ENCODE data around the gene CPPED1.

The CPPED1 gene

DNA sequence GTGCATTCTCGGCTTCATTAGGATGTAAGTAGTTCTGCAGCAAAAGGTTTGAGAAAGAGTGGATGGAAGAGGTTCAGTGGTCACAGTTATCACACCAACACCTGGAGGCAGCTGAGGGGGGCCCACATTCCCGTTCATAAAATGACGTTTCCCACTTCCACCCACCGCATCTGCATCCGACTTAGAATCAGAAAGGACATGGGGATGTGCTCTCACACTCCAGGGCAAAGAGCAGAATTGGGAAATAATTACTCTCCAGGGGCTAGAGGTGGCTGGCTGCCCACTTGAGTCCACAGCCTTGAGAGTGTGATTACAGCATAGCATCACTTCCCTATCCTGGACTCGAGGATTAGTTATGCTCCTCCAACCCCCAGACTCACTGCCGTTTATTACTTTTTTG, 122.0 kb downstream of the CPPED1 start:
- H3K27me3 ChIP-seq (ENCODE audit: control insufficient read depth, low read length), result no peaks in the 10 kb centered on the region
- H4K20me1 ChIP-seq (ENCODE audit: control insufficient read depth, insufficient read depth, low read depth, low read length), result no peaks in the 10 kb centered on the region
- no peak overlapping the region for H3K4me3 ChIP-seq (ENCODE audit: low read length)
- peaks cover 10% of the 10 kb centered on the region for H3K4me1 ChIP-seq (ENCODE audit: control insufficient read depth, low read length)
- TF ChIP-seq CTCF (IDR thresholded peaks at IDR 0.05; ENCODE audit: low read depth, low read length, poor library complexity, severe bottlenecking), result no peak
- TF ChIP-seq EZH2phosphoT487 (IDR thresholded peaks at IDR 0.05; ENCODE audit: borderline replicate concordance, low read length), result no peak
- no peaks in the 10 kb centered on the region for H3K79me2 ChIP-seq (ENCODE audit: control insufficient read depth, low read length)
- H3K36me3 ChIP-seq (ENCODE audit: control insufficient read depth, low read length), result no peaks in the 10 kb centered on the region
- no peak overlapping the region for H3K4me2 ChIP-seq (ENCODE audit: low read length)
- no peaks in the 10 kb centered on the region for H3K9me3 ChIP-seq (ENCODE audit: control insufficient read depth, insufficient read depth, low read length)
- no peak overlapping the region for H3K27ac ChIP-seq (ENCODE audit: low read depth, low read length)
- no peaks in the 10 kb centered on the region for H3K9me2 ChIP-seq (replicated peaks; ENCODE audit: control insufficient read depth, low read length)
- no peaks in the 10 kb centered on the region for H3F3A ChIP-seq (ENCODE audit: control insufficient read depth, insufficient read depth)

DNA sequence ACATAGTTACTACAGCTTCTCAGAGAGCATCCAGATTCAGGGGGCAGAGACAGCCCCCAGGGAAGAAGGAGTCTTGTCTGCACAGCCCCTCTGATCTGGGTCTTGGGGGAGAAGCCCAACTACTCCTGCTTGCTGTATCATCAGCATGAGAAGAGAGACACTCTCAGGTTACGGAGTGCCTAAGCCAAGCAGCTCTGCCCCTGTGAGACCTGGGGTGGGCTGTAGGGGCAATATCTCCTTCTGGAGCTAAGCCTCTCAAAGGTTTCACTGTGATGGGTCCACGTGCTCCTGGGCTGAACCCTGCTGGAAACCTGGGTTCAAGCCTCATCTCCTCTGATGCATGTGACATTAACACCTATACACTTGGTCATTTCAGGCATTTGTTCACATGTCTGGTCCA, 123.2 kb downstream of the CPPED1 start:
- no peaks in the 10 kb centered on the region for H4K20me1 ChIP-seq (ENCODE audit: control insufficient read depth, insufficient read depth, low read depth, low read length)
- no peaks in the 10 kb centered on the region for H3F3A ChIP-seq (ENCODE audit: control insufficient read depth, insufficient read depth)
- H3K79me2 ChIP-seq (ENCODE audit: control insufficient read depth, low read length), result no peaks in the 10 kb centered on the region
- H3K4me1 ChIP-seq (ENCODE audit: control insufficient read depth, low read length), result peaks cover 10% of the 10 kb centered on the region
- no peak overlapping the region for H3K27ac ChIP-seq (ENCODE audit: low read depth, low read length)
- no peaks in the 10 kb centered on the region for H3K36me3 ChIP-seq (ENCODE audit: control insufficient read depth, low read length)
- H3K4me2 ChIP-seq (ENCODE audit: low read length), result no peak overlapping the region
- H3K4me3 ChIP-seq (ENCODE audit: low read length), result no peak overlapping the region
- H3K9me3 ChIP-seq (ENCODE audit: control insufficient read depth, insufficient read depth, low read length), result no peaks in the 10 kb centered on the region
- H3K9me2 ChIP-seq (replicated peaks; ENCODE audit: control insufficient read depth, low read length), result no peaks in the 10 kb centered on the region
- H3K27me3 ChIP-seq (ENCODE audit: control insufficient read depth, low read length), result no peaks in the 10 kb centered on the region
- TF ChIP-seq EZH2phosphoT487 (IDR thresholded peaks at IDR 0.05; ENCODE audit: borderline replicate concordance, low read length) (no peak), CTCF (IDR thresholded peaks at IDR 0.05; ENCODE audit: low read depth, low read length, poor library complexity, severe bottlenecking) (no peak)

DNA sequence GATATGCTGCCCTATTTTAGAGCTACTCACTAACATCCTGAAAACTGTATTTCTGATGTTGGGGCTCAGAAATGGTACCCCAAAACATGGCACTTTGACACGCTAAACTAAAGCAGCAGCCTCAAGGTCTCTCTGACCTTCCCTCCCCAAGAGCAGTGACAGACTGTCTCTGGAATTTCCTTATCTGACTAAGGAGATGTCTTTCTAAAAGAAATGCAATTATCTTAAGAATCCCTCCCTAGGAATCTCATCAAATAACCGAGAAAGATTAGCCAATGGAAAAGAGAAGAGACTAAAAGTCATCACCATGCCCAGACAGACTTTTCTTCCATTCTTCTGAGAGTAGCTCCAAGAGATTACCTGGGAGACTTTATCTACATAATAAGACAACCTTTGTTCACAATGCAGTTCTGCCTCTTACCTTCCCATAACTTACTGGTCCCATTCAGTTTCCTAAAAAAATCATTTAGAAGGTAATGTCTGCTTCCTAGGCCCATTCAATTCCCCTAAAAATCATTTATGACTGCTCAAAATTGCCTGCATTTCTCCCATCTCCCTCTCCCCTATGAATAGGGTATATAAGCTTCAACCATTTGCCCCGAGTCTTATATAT, 123.9 kb downstream of the CPPED1 start:
- Histone ChIP-seq H3K27me3 (ENCODE audit: control insufficient read depth, low read length) (no peaks in the 10 kb centered on the region), H3K9me2 (replicated peaks; ENCODE audit: control insufficient read depth, low read length) (no peaks in the 10 kb centered on the region), H3K4me3 (ENCODE audit: low read length) (no peak overlapping the region), H4K20me1 (ENCODE audit: control insufficient read depth, insufficient read depth, low read depth, low read length) (no peaks in the 10 kb centered on the region), H3K4me2 (ENCODE audit: low read length) (no peak overlapping the region), H3K27ac (ENCODE audit: low read depth, low read length) (no peak overlapping the region), H3K9me3 (ENCODE audit: control insufficient read depth, insufficient read depth, low read length) (no peaks in the 10 kb centered on the region), H3K79me2 (ENCODE audit: control insufficient read depth, low read length) (no peaks in the 10 kb centered on the region), H3K4me1 (ENCODE audit: control insufficient read depth, low read length) (peaks cover 10% of the 10 kb centered on the region), H3K36me3 (ENCODE audit: control insufficient read depth, low read length) (no peaks in the 10 kb centered on the region), H3F3A (ENCODE audit: control insufficient read depth, insufficient read depth) (no peaks in the 10 kb centered on the region)
- TF ChIP-seq EZH2phosphoT487 (IDR thresholded peaks at IDR 0.05; ENCODE audit: borderline replicate concordance, low read length) (no peak), CTCF (IDR thresholded peaks at IDR 0.05; ENCODE audit: low read depth, low read length, poor library complexity, severe bottlenecking) (no peak)
